GM18873 (cell line): Measurements from ENCODE around the gene KATNB1.
"Not testable (repeated sequence)": the region's sequence is repeated elsewhere in the genome, so short reads cannot be mapped to it uniquely, and the experiment has no call there.

ENCODE experiments used
- ATAC-seq: cut with Tn5 transposase; IDR thresholded peaks from one replicate; pipeline ENCODE4 v1.9.1; 2021; ENCODE audit warnings: mild to moderate bottlenecking, moderate library complexity, moderate number of reproducible peaks; ENCODE audit not compliant: unreplicated experiment, low FRiP score

Gene KATNB1

DNA sequence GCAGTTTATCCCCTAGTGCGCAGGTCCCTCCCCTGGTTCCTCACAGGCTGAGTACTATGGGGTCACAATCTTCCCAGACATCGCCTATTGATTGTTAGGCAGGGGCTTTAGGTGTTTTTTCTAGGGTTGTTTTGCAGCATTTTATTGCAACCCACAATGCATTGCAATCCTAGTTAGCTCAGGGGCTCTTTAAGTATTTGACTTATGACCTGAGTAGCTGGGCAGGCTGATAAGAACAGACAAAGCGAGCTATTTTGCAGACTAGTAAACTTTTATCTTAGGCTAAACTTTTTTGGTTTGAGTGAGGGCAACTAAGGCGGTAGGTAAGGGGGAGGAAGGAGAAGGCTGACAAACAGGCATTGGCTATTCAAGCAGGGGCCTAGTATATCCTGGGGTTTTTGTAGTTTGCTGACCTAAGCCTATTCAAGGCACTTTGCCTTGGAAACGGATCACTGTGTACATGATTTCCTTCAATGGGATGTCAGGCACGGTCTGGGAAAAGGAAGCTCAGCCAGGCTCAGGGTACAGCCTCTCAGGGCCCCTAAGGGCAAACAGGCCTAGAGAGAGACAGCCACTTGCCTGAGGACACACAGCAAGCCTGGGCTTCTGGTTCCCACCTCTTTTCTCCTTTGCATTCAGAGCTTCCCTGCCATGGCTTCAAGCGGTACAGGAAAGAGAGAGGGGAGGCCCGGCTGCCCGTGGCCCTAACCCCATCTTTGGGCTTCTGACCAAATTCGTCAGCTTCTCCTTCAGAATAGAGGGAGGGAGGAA is 34.6 kb upstream of the KATNB1 start:
- ATAC-seq = no peak

DNA sequence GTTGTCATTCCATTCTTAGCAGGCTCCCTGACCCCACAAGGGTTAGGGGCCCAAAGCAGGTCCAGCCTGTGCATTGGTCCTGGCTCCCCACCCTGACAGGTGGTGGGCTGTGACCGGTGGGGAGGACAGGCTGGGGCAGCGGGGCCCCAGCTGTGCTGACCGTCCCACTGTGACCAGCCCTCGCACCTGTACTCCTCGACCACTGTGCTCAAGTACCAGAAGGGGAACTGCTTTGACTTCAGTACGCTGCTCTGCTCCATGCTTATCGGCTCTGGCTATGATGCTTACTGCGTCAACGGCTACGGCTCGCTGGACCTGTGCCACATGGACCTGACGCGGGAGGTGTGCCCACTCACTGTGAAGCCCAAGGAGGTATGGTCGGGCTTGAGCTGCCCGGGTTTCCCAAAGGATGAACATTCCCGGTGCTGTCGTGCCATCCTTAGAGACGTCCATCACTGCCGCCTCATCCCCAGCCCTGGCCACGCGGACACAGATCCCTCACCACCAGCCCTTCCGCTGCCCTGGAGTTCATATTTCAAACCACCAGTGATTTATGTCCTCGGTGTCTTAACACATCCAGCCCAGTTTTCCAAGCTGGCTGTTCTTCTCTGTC is 33.7 kb upstream of the KATNB1 start:
- no peak for ATAC-seq

DNA sequence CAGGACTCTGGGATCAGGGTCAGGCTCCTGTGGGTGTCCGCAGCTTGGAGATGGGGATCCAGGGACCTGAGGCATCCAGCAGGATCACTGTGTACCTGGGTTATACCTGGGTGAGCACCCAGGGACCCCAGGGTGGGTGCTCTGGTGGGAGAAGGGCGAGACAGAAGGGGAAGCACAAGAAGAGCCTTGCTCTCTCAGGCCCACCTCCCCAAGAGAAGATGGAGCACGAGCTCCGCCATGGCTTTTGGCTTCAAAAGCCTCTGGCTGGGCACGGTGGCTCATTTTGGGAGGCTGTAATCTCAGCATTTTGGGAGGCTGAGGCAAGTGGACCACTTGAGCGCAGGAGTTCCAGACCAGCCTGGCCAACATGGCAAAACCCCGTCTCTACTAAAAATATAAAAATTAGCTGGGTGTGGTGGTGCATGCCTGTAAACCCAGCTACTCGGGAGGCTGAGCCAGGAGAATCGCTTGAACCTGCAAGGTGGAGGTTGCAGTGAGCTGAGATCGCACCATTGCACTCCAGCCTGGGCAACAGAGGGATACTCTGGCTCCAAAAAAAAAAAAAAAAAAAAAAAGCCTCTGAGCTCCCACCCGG is 32.1 kb upstream of the KATNB1 start:
- ATAC-seq = no peak

DNA sequence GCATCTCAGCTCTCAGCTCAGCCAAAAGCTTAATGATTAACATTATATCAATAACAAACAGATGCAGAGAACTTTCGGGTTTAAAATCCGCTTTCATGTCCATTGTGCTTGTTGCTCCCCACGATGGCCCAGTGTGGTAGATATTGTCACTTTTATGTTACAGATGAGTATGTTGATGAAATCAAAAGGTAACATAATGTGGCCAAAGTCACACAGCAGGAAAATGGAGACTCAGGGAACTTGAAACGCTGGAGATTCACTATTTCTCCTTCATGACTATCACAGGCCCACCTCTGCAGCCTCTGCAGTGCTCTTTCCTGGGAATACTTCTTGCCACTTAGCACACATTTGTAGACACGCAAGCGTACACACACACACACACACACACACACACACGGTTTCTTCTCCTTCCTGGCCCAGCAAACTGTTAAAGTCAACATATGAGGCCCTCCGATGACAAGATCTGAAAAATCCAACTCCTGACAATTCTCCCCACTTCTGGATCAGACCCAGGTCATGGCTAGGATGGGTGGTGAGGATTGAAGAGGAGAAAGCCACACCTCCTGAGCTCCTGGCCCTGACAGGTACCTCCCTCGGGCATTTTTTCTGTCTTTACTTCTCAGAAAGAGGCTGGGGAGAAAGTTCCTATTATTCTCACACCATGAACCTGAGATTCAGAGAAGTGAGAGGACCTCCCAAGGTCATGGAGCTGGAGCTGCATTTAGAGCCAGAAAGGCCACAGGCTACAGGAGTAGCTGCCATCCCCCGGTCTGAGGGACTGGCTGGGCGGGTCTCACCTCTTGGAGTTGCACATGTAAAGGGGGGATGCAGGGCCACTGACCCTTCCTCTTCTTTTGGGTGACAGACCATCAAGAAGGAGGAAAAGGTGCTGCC is 31.3 kb upstream of the KATNB1 start:
- no peak for ATAC-seq

DNA sequence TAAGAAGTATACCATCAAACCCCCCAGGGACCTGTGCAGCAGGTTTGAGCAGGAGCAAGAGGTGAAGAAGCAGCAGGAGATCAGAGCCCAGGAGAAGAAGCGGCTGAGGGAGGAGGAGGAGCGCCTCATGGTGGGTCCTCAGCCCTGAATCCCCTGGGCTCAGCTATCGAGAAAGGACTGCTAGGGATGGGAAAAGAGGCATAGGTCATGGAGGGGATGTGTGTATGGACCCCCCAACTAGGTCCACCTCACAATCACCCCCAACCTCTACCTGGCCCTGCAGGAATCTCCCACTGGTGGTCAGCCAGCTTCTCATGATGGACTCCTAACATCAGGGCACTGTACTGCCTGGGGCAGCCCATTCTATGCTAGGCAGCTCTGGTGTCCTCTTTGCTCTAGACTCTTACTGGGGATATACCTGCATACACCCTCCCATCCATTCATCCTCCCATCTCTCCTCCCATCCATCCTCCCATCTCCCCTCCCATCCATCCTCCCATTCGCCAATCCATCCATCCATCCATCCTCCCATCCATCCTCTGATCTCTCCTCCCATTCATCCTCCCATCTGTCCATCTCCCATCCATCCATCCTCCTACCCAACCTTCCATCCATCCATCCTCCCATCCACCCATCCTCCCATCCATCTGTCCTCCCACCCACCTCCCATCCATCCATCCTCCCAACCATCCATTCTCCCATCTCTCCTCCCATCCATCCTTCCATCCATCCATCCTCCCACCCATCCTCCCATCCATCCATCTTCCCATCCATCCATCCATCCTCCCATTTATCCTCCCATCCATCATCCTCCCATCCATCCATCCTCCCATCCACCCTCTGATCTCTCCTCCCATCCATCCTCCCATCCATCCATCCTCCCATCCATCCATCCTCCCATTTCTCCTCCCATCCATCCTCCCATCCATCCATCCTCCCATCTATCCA is 30.4 kb upstream of the KATNB1 start:
- ATAC-seq = no peak

DNA sequence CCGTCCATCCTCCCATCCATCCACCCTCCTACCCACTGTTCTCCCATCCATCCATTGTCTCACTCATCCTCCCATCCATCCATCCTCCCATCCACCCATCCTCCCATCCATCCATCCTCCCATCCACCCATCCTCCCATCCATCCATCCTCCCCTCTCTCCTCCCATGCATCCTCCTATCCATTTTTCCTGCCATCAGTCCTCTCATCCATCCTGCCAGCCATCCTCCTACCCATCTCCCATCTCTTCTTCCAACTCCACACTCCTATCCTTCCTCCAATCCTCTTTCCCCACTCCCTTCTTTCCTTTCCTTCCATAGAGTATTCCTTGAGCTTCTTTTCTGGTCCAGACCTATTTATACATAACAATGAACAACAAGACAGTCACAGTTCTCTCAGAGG is 28.9 kb upstream of the KATNB1 start:
- no peak for ATAC-seq

DNA sequence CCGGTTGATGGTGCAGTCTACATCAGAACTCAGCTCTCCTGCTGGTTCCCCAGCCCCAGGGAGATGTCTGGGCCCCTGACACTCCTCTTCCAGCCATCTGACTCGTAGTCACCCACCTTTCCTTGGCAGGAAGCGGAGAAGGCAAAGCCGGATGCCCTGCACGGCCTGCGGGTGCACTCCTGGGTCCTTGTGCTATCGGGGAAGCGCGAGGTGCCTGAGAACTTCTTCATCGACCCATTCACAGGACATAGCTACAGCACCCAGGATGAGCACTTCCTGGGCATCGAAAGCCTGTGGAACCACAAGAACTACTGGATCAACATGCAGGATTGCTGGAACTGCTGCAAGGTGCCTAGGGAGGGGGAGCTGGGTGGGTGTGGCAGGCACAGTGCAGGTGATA is 28.2 kb upstream of the KATNB1 start:
- ATAC-seq = no peak

DNA sequence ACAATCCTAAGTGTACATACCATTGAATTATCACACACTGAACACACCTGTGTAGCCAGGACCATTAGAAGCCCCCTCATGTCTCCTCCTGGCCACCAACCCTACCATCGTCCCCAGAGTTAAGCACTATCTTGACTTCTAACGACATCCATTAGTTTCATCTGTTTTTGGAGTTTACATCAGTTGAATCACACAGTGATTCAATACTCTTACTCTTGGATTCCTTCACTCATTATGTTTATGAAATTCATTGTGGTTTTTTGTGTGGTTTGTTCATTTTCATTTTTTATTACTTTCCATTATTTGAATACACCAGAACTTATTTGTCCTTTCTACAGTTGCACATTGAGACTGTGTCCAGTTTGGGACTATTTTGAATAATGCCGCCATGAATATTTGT is 27.4 kb upstream of the KATNB1 start:
- no peak for ATAC-seq

DNA sequence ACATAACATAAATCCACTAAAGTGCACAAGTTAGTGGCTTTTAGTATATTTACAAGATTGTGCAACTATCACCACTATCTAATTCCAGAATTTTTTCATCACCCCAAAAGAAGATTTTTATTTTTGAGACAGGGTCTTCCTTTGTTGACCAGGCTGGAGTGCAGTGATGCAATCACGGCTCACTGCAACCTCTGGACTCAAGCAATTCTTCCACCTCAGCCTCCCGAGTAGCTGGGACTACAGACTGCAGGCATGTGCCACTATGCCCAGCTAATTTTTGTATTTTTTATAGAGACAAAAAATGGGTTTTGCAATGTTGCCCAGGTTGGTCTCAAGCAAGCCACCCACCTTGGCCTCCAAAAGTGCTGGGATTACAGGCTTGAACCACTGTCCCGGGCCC is 25.9 kb upstream of the KATNB1 start:
- no peak for ATAC-seq

DNA sequence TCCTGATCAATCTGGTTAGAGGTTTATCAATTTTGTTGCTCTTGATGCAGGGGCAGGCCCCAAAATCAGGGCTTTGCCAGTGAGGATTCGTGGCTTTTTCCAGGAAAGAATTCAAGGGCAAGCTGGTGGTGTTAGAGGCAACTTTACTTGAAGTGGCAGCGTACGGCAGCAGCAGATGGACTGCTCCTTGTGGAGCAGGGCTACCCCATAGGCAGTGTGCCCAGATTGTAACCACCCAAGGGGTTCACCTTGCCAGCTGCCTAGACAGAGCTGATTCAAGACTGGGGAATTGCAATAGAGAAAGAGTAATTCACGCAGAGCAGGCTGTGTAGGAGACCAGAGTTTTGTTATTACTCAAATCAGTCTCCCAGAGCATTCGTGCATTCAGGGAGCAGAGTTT is 24.2 kb upstream of the KATNB1 start:
- ATAC-seq = no peak

DNA sequence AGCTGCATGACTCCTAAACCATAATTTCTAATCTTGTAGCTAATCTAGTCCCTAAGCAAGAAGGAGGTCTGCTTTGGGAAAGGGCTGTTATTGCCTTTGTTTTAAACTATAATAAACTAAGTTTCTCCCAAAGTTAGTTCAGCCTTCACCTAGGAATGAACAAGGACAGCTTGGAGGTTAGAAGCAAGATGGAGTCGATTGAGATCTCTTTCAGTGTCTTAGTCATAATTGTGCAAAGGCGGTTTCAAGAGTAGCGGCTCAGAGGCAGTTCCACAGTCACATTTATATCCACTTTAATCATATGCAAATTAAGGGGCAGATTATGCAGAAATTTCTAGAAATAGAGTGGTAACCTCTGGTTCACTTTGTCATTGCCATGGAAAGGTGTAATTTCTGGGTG is 23.6 kb upstream of the KATNB1 start:
- no peak for ATAC-seq

DNA sequence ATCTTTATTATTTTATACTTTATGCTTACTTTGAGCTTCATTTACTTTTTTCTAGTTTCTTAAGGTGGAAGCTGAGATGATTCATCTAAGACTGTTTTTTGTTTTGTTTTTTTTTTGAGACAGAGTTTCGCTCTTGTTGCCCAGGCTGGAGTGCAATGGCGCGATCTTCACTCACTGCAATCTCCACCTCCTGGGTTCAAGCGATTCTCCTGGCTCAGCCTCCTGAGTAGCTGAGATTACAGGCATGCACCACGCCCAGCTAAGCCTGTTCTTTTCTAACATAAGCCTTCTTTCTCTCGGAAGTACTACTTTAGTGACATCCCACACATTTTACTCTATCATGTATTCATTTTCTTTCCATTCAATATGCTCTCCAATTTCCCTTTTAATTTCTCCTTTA is 23.0 kb upstream of the KATNB1 start:
- not testable (repeated sequence) for ATAC-seq

DNA sequence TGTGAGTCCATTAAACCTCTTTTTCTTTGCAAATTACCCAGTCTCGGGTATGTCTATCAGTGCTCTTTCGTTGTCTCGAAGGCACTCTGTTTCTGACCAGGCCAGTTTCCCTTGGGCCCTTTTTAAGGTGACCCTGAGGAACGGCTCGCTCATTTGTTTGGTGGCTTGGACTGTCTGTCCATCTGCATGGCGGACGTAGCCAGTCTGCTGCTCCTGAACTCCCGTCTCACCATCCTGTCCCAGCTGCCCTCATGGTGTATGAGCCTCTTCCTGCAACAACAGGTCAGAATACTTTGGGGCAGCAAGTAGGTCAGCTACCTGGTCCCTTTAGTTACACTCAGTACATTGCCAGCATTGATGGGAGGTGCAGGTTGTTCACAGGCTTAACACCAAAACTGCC is 22.0 kb upstream of the KATNB1 start:
- ATAC-seq = no peak

DNA sequence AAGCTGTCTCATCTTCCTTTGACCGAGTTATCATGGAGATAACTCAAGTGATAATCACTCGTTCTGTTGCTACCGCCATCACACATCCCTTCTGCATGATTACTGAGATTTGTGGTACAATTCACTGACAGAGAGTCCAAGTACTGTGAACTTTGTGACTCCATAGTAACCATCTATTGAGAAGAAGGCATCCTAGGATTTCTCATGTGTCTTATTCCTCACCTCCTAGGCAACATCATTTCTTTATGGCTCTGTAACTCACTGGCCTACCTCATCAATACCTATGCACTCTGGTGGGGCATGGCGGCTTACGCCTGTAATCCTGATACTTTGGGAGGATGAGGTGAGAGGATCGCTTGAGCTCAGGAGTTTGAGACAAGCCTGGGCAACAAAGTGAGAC is 21.5 kb upstream of the KATNB1 start:
- no peak for ATAC-seq

DNA sequence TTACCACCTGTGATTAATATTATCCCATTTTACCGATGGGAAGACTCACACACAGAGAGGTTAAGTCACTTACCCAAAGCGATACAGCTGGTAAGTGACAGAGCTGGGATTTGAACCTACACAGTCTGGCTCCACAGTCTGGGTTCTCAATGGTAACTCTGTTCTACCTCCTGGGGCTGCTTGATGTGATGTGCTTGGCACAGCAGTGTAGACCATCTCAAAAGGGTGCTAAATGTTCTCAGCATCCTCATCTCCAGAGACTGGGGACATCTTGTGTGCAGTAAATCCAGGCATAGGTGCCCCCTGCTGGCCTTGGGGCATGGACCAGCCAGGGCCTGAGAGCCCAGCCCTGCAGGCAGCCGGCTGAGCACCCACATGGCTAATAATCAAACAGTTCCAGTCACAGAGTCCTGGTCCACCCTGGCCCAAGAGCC is 15.4 kb upstream of the KATNB1 start:
- ATAC-seq = no peak

DNA sequence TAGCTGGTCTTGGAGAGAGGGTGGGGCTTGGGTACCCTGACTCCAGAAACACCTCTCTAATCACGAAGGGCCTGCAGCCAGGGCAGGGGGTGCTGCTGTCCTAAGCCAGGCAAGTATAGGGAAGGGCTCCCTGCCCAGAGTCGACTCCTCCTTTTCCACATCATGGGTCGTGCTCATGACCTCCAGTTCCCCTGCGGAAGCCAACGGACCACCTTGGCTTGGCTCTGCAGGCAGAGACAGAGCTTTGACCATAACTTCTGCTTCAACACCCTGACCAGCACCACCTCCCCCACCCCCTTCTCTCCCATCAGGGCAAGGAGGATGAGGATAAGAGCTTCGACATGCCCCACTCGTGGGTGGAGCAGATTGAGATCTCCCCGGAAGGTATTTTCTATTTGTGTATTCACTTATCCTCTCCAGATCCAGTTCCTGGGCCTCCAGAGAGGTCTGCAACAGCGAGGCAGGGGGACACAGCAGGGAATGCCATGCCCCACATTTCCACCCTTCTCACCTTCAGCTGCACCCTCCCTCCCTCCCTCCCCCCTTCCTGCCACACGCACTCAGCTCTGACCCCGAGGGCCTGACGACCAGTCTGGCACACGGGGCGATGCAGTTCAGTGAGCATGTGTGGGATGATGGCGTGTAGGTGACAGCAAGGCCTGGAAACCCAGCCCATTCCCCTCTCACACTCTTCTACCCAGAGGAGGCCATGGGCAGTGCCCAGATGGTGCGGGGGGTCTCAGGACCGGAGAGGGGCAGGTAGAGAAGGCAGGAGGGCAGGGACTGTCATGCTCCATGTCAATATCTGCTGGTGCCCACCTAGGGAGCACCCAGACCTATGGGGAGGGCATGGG is 14.0 kb upstream of the KATNB1 start:
- no peak for ATAC-seq

DNA sequence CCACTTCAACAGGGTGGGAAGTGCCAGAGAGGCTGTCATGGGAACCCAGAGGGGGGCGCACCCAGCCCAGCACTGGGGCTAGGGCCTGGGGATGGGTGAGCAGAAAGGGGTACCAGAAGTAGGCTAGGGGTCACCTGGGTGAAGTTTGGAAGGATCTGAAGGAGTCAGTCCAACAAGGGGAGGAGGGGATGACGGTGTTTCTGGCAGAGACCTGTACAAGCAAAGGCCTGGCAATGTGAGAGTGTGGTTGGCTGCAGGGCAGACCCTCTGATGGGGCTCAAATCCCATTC is 13.4 kb upstream of the KATNB1 start:
- no peak for ATAC-seq

DNA sequence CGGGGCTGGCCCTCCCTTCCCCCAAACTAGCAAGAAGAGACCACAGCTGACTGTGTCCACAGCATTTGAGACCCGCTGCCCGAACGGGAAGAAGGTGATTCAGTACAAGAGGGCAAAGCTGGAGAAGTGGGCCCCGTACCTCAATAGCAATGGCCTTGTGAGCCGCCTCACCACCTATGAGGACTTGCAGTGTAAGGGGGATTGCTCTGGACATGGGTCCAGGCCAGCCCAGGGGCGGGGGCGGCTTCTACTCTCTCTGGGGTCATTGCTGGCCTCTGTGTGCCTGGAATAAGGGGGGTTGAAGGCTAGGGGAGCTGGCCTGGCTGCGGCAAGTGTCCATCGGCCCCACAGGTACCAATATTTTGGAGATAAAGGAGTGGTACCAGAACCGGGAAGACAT is 12.9 kb upstream of the KATNB1 start:
- no peak for ATAC-seq

DNA sequence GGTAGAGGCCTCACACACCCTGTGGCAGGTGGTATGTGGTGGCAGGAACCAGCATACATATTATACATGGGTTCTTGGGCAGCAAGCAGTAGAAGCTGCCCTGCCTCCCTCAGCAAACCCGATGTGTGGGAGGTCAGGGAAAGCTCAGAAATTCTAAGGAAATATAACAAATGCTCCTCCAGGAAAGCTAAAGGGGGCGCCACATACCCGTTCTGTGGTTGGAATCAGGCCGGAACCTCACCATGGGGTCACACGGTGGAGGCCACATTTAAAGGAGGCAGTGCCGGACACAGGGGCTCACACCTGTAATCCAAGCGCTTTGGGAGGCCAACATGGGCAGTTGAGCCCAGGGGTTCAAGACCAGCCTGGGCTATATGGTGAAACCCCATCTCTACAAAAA is 12.4 kb upstream of the KATNB1 start:
- ATAC-seq = no peak
